ENCODE data around the gene CHTF18. TPM values are rescaled to one million over a fixed set of nuclear protein-coding genes. Genes with fewer than 3 reads are reported as not detected.

Gene CHTF18
- total and polyA plus RNA-seq, 2 experiments from 2014 or later = 61.3 to 129 TPM

DNA sequence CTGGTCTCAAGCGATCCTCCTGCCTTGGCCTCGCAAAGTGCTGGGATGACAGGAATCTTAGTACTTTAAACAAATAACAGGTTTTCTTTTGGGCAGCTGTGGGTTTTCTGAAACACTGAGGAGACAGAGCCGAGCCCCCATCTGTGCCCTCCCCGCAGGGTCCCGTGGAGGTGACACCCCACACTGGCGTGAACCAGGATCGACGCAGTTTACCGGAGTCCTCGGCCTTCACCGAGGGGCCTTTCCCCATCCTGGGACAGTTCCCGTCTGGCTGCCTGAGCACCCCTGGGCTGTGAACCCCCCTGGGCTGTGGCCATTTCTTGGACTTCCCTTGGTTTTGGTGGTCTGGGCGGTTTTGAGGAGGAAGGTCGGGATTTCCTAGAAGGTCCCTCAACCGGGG lies 27.4 kb downstream of the CHTF18 start:
- Mint-ChIP-seq H3K4me3 (no peak overlapping the region), H3K36me3 (ENCODE audit: low read depth) (no peaks in the 10 kb centered on the region), H3K9me3 (no peaks in the 10 kb centered on the region), H3K4me1 (peaks cover 2% of the 10 kb centered on the region), H3K27ac (no peak overlapping the region), H3K27me3 (ENCODE audit: insufficient read depth, low read depth, poor library complexity) (peaks cover 11% of the 10 kb centered on the region)
- peaks cover 8% of the 10 kb centered on the region; the same call in 1 of the 2 replicates for H3F3A ChIP-seq (replicated peaks; ENCODE audit: low read depth)
- H4K20me1 ChIP-seq (replicated peaks; ENCODE audit: insufficient read depth) = 0 out of 2 replicates have a peak, but pooled peaks cover 2% of the 10 kb centered on the region
- no peaks in the 10 kb centered on the region for H3K79me2 ChIP-seq (replicated peaks; ENCODE audit: insufficient read depth)
- H3K27ac ChIP-seq (ENCODE audit: low read depth) = no peak overlapping the region
- H3K4me2 ChIP-seq = no peak overlapping the region
- no peaks in the 10 kb centered on the region for H3K36me3 ChIP-seq (ENCODE audit: insufficient read depth)
- ATAC-seq (no peak), DNase-seq (ENCODE audit: low spot score) (no peak)
- no peak overlapping the region for H2AFZ ChIP-seq
- TF ChIP-seq EZH2 (IDR thresholded peaks at IDR 0.05; ENCODE audit: low read depth, unreplicated experiment) = no peak
- TF ChIP-seq, protein P1, sequence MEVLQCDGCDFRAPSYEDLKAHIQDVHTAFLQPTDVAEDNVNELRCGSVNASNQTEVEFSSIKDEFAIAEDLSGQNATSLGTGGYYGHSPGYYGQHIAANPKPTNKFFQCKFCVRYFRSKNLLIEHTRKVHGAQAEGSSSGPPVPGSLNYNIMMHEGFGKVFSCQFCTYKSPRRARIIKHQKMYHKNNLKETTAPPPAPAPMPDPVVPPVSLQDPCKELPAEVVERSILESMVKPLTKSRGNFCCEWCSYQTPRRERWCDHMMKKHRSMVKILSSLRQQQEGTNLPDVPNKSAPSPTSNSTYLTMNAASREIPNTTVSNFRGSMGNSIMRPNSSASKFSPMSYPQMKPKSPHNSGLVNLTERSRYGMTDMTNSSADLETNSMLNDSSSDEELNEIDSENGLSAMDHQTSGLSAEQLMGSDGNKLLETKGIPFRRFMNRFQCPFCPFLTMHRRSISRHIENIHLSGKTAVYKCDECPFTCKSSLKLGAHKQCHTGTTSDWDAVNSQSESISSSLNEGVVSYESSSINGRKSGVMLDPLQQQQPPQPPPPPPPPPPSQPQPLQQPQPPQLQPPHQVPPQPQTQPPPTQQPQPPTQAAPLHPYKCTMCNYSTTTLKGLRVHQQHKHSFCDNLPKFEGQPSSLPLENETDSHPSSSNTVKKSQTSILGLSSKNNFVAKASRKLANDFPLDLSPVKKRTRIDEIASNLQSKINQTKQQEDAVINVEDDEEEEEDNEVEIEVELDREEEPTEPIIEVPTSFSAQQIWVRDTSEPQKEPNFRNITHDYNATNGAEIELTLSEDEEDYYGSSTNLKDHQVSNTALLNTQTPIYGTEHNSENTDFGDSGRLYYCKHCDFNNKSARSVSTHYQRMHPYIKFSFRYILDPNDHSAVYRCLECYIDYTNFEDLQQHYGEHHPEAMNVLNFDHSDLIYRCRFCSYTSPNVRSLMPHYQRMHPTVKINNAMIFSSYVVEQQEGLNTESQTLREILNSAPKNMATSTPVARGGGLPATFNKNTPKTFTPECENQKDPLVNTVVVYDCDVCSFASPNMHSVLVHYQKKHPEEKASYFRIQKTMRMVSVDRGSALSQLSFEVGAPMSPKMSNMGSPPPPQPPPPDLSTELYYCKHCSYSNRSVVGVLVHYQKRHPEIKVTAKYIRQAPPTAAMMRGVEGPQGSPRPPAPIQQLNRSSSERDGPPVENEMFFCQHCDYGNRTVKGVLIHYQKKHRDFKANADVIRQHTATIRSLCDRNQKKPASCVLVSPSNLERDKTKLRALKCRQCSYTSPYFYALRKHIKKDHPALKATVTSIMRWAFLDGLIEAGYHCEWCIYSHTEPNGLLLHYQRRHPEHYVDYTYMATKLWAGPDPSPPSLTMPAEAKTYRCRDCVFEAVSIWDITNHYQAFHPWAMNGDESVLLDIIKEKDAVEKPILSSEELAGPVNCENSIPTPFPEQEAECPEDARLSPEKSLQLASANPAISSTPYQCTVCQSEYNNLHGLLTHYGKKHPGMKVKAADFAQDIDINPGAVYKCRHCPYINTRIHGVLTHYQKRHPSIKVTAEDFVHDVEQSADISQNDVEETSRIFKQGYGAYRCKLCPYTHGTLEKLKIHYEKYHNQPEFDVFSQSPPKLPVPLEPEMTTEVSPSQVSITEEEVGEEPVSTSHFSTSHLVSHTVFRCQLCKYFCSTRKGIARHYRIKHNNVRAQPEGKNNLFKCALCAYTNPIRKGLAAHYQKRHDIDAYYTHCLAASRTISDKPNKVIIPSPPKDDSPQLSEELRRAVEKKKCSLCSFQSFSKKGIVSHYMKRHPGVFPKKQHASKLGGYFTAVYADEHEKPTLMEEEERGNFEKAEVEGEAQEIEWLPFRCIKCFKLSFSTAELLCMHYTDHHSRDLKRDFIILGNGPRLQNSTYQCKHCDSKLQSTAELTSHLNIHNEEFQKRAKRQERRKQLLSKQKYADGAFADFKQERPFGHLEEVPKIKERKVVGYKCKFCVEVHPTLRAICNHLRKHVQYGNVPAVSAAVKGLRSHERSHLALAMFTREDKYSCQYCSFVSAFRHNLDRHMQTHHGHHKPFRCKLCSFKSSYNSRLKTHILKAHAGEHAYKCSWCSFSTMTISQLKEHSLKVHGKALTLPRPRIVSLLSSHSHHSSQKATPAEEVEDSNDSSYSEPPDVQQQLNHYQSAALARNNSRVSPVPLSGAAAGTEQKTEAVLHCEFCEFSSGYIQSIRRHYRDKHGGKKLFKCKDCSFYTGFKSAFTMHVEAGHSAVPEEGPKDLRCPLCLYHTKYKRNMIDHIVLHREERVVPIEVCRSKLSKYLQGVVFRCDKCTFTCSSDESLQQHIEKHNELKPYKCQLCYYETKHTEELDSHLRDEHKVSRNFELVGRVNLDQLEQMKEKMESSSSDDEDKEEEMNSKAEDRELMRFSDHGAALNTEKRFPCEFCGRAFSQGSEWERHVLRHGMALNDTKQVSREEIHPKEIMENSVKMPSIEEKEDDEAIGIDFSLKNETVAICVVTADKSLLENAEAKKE (CRISPR knock-in tag; IDR thresholded peaks at IDR 0.05) = no peak
- TF ChIP-seq CREB1 (CRISPR knock-in tag; IDR thresholded peaks at IDR 0.05; ENCODE audit: low read depth) = no peak
- no peaks in the 10 kb centered on the region for H3K4me1 ChIP-seq (ENCODE audit: insufficient read depth)
- H3K9me2 ChIP-seq (ENCODE audit: insufficient read depth) = no peaks in the 10 kb centered on the region
- H3K4me3 ChIP-seq = no peak overlapping the region
- no peaks in the 10 kb centered on the region; the same call in 1 of the 2 replicates for H3K27me3 ChIP-seq (ENCODE audit: insufficient read depth)

DNA sequence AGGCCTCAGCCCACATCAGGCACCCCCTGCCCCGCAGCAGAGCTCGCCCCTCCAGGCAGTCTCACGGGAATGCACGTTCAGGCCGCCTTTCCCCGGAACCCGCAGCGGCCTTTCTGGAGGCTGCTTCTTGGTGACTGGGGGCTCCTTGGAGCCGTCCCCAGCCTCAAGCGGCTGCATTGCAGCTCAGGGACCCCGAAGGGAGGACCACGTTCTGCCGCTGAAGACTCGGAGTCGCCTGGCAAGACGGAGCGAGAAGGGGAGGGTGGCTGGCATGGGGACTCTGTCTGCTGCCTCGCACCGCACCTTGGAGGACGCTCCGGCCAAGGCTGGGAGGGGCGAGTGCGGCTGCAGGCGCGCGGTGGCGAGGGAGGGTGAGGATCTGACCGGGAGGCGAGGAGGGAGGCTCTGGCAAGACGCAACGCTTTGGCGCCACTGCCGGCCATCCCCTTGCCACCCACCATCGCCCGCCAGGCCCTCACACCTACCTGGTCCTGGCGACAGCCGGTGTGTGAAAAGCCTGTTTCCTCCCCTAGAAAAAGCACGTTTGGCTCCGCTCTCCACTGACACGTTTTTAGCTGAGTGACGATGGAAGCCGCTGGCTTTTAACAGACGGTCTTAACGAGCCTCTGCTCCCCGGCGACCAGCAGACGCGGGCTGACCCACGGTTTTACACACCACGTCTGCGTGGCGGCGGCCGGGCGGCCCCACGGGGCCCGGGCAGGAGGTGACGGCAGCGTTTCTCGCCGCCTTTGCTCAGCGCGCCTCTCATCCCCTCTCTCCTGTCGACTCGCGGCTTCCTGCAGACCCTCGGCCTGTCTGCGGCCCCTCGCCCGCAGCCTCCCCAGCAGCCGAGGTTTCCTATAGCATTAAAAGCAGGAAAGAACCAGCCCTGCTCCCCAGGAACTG lies 28.8 kb downstream of the CHTF18 start:
- Mint-ChIP-seq H3K27ac (no peak overlapping the region), H3K4me1 (peaks cover 2% of the 10 kb centered on the region), H3K4me3 (no peak overlapping the region), H3K27me3 (ENCODE audit: insufficient read depth, low read depth, poor library complexity) (peaks cover 6% of the 10 kb centered on the region), H3K36me3 (ENCODE audit: low read depth) (no peaks in the 10 kb centered on the region), H3K9me3 (no peaks in the 10 kb centered on the region)
- DNase-seq (ENCODE audit: low spot score) (no peak), ATAC-seq (no peak)
- no peaks in the 10 kb centered on the region for H3K36me3 ChIP-seq (ENCODE audit: insufficient read depth)
- H3K27me3 ChIP-seq (ENCODE audit: insufficient read depth) = no peaks in the 10 kb centered on the region; the same call in 1 of the 2 replicates
- H3K79me2 ChIP-seq (replicated peaks; ENCODE audit: insufficient read depth) = no peaks in the 10 kb centered on the region
- H3K4me1 ChIP-seq (ENCODE audit: insufficient read depth) = no peaks in the 10 kb centered on the region
- no peak overlapping the region for H3K27ac ChIP-seq (ENCODE audit: low read depth)
- H2AFZ ChIP-seq = no peak overlapping the region
- H3F3A ChIP-seq (replicated peaks; ENCODE audit: low read depth) = peaks cover 4% of the 10 kb centered on the region; the same call in 1 of the 2 replicates
- no peaks in the 10 kb centered on the region for H4K20me1 ChIP-seq (replicated peaks; ENCODE audit: insufficient read depth)
- H3K4me3 ChIP-seq = no peak overlapping the region
- H3K4me2 ChIP-seq = no peak overlapping the region
- H3K9me2 ChIP-seq (ENCODE audit: insufficient read depth) = no peaks in the 10 kb centered on the region
- TF ChIP-seq, protein P1 (CRISPR knock-in tag; IDR thresholded peaks at IDR 0.05) = no peak
- TF ChIP-seq EZH2 (IDR thresholded peaks at IDR 0.05; ENCODE audit: low read depth, unreplicated experiment) (no peak), JUNB (IDR thresholded peaks at IDR 0.05; ENCODE audit: unreplicated experiment) (no peak)
